Upper lobe of left lung (tissue), 6 donors: ENCODE results near the gene FBXO34. TPM values are rescaled to one million over a fixed set of nuclear protein-coding genes. Genes with fewer than 3 reads are reported as not detected.
A peak's percentile ranks its signal among the peaks of the same experiment; 100 is the strongest.

Source experiments
- ATAC-seq, 2 donors: fragments of 200-7000 bp; cut with Tn5 transposase; one replicate each; pipeline ENCODE4 v1.9.1; 2022; ENCODE audit warnings: mild to moderate bottlenecking in 2 of 2, moderate library complexity in 2 of 2; ENCODE audit not compliant: low FRiP score in 2 of 2
- DNase-seq, 2 donors: peaks; one replicate each; pipeline ENCODE4 v3.0.0-alpha.2; 2019 to 2020
- H3K27ac ChIP-seq, 4 donors: fragments of 200-600 bp; sonication (generic); one replicate each; pipeline ENCODE4 v1.5.1; 2016 to 2019
- H3K27me3 ChIP-seq, 4 donors: fragments of 200-600 bp; sonication (generic); one replicate each; pipeline ENCODE4 v1.5.1; 2017 to 2019
- H3K36me3 ChIP-seq, 4 donors: fragments of 200-600 bp; sonication (generic); one replicate each; pipeline ENCODE4 v1.5.1; 2016 to 2019
- H3K4me1 ChIP-seq, 4 donors: fragments of 200-600 bp; sonication (generic); one replicate each; pipeline ENCODE4 v1.5.1; 2018 to 2019
- H3K4me3 ChIP-seq, 4 donors: fragments of 200-600 bp; sonication (generic); one replicate each; pipeline ENCODE4 v1.5.1; 2017 to 2019; ENCODE audit warnings: mild to moderate bottlenecking in 2 of 4, moderate library complexity in 1 of 4
- H3K9me3 ChIP-seq, 4 donors: fragments of 200-600 bp; sonication (generic); one replicate each; pipeline ENCODE4 v1.5.1; 2018 to 2019
- EP300 ChIP-seq, 4 donors: sonication (generic); formaldehyde crosslinking; IDR thresholded peaks; one replicate each; pipeline ENCODE4 v1.5.1; 2017; ENCODE audit warnings: antibody characterized with exemption in 4 of 4, control low read depth in 2 of 4
- POLR2A ChIP-seq, 4 donors: fragments of 450-650 bp; IDR thresholded peaks; one replicate each; pipeline ENCODE4 v1.5.1; 2016 to 2017; ENCODE audit warnings: antibody characterized with exemption in 4 of 4, mild to moderate bottlenecking in 2 of 4
- POLR2AphosphoS5 ChIP-seq, 2 donors: sonication (generic); formaldehyde crosslinking; IDR thresholded peaks; one replicate each; pipeline ENCODE4 v1.5.1; 2017; ENCODE audit warnings: antibody characterized with exemption in 2 of 2
- WGBS, 2 donors: methylation state at CpG; one replicate each; pipeline ENCODE4 v1.1.5; 2017 to 2018; 5-methylcytosine and 5-hydroxymethylcytosine counted together
- total RNA-seq, 6 donors: library from RNA; depleted of rRNA in 4 of 6; stranded (reverse); fragments of >200 nt in 4 of 6; gene quantifications; one replicate each; pipeline versions ENCODE4 v1.1.0 to v1.2.1, GENCODE V29; 2016 to 2021
- TF ChIP-seq, protein P1 (sequence below), 6 experiments: fragments of 450-650 bp in 4 of 6; fragments of 200-600 bp in 2 of 6; sonication (generic) in 2 of 6; IDR thresholded peaks; one replicate each; pipeline ENCODE4 v1.5.1; 2016 to 2019; ENCODE audit warnings: antibody characterized with exemption in 6 of 6
- donor health status: DM: no; HTN: no; CAD: no; lungs with moderate emphysema.
- donor health status: DM: no; HTN: yes; CAD: no; lungs with severe emphysema.

FBXO34 gene
- total RNA-seq, 6 donors from 2014 or later = 19.9 to 52.1 (median 34.0) TPM

DNA sequence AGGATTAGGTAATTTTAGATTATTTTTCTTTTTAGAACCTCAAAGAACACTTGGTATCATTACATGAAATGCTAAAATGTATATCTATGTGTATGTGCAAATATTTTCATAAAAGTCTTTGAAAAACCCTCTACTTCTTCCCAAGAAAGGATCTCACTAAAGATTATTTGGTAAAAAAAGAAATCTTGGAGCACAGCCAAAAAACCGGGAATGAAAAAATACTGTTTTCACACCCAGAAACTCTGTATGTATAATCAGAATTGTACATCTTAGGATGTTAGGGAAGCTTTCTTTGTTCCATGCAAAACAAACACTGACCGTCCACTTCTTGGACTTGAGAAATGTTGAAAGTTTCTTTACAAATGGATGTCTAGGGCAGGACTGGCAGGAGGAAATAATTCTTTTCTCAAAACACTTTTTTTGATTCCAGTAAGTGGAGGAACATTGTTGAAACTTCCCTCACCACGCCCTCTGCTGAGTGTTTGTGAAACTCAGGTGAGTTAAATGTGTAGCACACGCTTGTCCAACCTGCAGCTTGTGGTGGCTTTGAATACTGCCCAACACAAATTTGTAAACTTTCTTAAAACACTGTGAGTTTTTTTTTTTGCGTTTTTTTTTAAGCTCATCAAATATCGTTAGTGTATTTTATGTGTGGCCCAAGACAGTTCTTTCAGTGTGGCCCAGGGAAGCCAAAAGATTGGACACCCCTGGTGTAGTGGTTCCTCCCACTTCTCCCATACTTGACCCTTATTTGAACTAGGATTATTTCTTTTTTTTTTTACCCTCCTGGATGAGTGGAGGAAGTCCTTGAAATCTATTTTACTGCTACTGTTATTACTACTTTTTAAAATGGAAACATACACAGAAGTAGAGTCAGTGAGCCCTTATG, 26.6 kb downstream of the FBXO34 start:
- Histone ChIP-seq H3K4me1 (peaks cover 19 to 42% (median 25%) of the 10 kb centered on the region in 4 donors), H3K27me3 (no peaks in the 10 kb centered on the region), H3K36me3 (no peaks in the 10 kb centered on the region), H3K9me3 (no peaks in the 10 kb centered on the region), H3K4me3 (peak overlapping the region in 2 of 4 donors; percentile 25 to 31), H3K27ac (peak overlapping the region; percentile 73 to 77 (median 76))
- peak in 1 of 2 donors; percentile 74 for DNase-seq
- ATAC-seq = peak; percentile 66 to 81
- TF ChIP-seq EP300 (IDR thresholded peaks at IDR 0.05) (peak in 1 of 4 donors; percentile 25), POLR2AphosphoS5 (IDR thresholded peaks at IDR 0.05) (peak in 1 of 2 donors; percentile 27), POLR2A (IDR thresholded peaks at IDR 0.05) (no peak)
- TF ChIP-seq, protein P1, sequence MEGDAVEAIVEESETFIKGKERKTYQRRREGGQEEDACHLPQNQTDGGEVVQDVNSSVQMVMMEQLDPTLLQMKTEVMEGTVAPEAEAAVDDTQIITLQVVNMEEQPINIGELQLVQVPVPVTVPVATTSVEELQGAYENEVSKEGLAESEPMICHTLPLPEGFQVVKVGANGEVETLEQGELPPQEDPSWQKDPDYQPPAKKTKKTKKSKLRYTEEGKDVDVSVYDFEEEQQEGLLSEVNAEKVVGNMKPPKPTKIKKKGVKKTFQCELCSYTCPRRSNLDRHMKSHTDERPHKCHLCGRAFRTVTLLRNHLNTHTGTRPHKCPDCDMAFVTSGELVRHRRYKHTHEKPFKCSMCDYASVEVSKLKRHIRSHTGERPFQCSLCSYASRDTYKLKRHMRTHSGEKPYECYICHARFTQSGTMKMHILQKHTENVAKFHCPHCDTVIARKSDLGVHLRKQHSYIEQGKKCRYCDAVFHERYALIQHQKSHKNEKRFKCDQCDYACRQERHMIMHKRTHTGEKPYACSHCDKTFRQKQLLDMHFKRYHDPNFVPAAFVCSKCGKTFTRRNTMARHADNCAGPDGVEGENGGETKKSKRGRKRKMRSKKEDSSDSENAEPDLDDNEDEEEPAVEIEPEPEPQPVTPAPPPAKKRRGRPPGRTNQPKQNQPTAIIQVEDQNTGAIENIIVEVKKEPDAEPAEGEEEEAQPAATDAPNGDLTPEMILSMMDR (IDR thresholded peaks at IDR 0.05) = peak in 2 of 6 experiments; percentile 31 to 46
- WGBS, 2 donors = 34 to 43% methylated on average over 6 of the region's 6 CpGs

DNA sequence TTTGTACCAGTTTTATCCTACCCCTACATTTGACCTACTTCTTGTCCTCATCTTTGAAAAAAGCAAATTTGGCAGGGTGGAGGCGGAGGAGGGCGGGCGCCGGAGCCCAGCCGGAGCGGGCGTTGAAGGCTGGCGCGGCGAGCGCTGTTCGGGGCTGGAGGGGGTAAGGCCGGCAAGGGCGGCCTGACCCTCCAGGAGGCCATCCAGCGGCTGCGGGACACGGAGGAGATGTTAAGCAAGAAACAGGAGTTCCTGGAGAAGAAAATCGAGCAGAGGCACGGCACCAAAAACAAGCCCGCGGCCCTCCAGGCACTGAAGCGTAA, 27.2 kb downstream of the FBXO34 start:
- peak overlapping the region in 3 of 4 donors; percentile 16 to 31 (median 25) for H3K4me3 ChIP-seq
- H3K27ac ChIP-seq = peak overlapping the region; percentile 73 to 77 (median 76)
- H3K9me3 ChIP-seq = no peaks in the 10 kb centered on the region
- DNase-seq = peak; percentile 40 to 88
- H3K36me3 ChIP-seq = no peaks in the 10 kb centered on the region
- TF ChIP-seq POLR2AphosphoS5 (IDR thresholded peaks at IDR 0.05) (no peak), EP300 (IDR thresholded peaks at IDR 0.05) (no peak), POLR2A (IDR thresholded peaks at IDR 0.05) (peak in 1 of 4 donors; percentile 29)
- TF ChIP-seq, protein P1 (IDR thresholded peaks at IDR 0.05) = no peak
- H3K27me3 ChIP-seq = no peaks in the 10 kb centered on the region
- peak; percentile 34 to 79 for ATAC-seq
- 58 to 85% methylated on average over 22 of the region's 22 CpGs for WGBS, 2 donors
- peaks cover 19 to 48% (median 28%) of the 10 kb centered on the region in 4 donors for H3K4me1 ChIP-seq

DNA sequence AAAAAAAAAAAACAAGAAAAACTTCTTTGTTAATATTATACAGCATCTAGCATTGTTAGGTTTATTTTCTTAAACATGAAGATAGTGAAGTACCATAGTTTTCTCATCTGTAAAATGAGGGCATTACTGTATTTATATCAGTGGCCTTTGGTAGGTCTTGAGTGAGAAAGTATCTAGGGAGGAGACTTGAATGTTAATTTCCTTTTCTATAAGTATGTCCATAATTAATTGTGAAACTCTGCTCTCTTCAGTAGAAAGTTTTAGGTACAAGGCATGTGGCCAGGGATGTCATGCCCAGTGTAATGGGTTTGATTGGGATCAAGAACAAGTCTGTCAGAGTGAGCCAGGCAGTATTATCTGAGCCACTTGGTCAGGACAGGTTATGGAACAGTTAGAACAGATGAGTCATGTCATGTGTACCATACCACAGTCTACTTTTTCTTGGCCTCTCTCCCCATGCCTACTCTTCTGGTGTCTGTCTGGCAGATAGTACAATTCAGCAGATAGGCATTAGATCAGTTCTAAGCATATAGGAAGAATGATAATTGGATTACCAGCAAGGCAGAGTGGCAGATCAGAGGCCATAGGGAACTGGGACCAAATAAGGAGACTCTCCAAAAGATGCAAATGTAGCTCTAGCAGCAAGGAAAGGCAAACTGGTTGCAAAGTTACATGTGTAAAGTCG, 30.4 kb downstream of the FBXO34 start:
- no peaks in the 10 kb centered on the region for H3K27me3 ChIP-seq
- no peak overlapping the region for H3K4me3 ChIP-seq
- no peaks in the 10 kb centered on the region for H3K36me3 ChIP-seq
- peak overlapping the region in 1 of 4 donors; percentile 42 for H3K27ac ChIP-seq
- WGBS, 2 donors = 65 to 70% methylated on average over 1 of the region's 1 CpG
- peaks cover 30 to 58% (median 43%) of the 10 kb centered on the region in 4 donors for H3K4me1 ChIP-seq
- ATAC-seq = peak; percentile 29 to 31
- no peaks in the 10 kb centered on the region for H3K9me3 ChIP-seq
- no peak for TF ChIP-seq POLR2AphosphoS5 (IDR thresholded peaks at IDR 0.05)
- no peak for TF ChIP-seq POLR2A (IDR thresholded peaks at IDR 0.05)
- TF ChIP-seq EP300 (IDR thresholded peaks at IDR 0.05) = no peak
- TF ChIP-seq, protein P1 (IDR thresholded peaks at IDR 0.05) = no peak
- no peak for DNase-seq

DNA sequence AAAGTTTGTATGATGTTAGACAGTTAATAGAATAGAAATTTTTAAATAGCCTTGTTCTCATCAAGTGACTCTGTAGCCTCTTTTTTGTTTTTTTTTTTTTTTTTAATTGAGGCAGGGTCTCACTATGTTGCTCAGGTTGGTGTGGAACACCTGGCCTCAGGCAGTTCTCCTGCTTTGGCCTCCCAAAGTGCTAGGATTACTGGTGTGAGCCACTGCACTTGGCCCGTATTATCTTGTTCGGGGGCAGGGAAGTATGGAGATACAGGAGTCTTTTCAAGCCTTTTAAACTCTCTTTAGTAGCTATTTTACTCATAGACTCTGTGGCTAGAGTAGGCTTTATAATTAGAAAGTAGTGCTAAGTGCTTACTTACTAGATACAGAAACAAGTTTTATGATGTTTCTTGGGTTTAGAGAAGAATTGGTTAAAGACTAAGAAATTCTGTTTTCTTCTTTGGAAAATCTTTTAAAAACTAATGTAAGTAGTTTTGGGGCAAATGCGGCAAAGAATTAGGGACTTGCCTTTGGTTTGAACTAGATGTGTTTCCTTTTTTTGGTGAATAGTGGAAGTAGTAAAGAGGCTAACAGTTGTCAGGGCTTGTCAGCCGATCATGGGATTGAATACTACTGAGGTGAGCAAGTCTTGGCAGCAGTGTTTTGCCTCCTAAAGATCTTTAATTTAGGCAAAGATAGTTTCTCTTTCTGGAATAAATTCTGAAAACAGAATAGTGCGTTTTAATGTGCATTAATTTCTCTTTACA, 31.3 kb downstream of the FBXO34 start:
- Histone ChIP-seq H3K9me3 (no peaks in the 10 kb centered on the region), H3K36me3 (no peaks in the 10 kb centered on the region), H3K27ac (no peak overlapping the region), H3K27me3 (no peaks in the 10 kb centered on the region), H3K4me3 (no peak overlapping the region), H3K4me1 (peaks cover 26 to 64% (median 44%) of the 10 kb centered on the region in 4 donors)
- DNase-seq (no peak), ATAC-seq (no peak)
- 85 to 87% methylated on average over 5 of the region's 5 CpGs for WGBS, 2 donors
- TF ChIP-seq POLR2A (IDR thresholded peaks at IDR 0.05) (no peak), EP300 (IDR thresholded peaks at IDR 0.05) (no peak), POLR2AphosphoS5 (IDR thresholded peaks at IDR 0.05) (no peak)
- TF ChIP-seq, protein P1 (IDR thresholded peaks at IDR 0.05) = no peak
